HG03439 (cell line): ENCODE measurements around the gene SPATA6.

Experiments used
- ATAC-seq: cut with Tn5 transposase; IDR thresholded peaks from one replicate; pipeline ENCODE4 v1.9.1; 2021; ENCODE audit warnings: mild to moderate bottlenecking, moderate library complexity; ENCODE audit not compliant: unreplicated experiment

SPATA6 gene

GRCh38 chr1:48261881-48262400, 210.1 kb downstream of the SPATA6 start:
- no peak for ATAC-seq

- no peak for ATAC-seq
Measured at GRCh38 chr1:48258106-48258505, 213.9 kb downstream of the SPATA6 start.

- ATAC-seq = no peak
Measured at GRCh38 chr1:48254254-48254653, 217.8 kb downstream of the SPATA6 start.

GRCh38 chr1:48251821-48252220, 220.2 kb downstream of the SPATA6 start:
- no peak for ATAC-seq

- no peak for ATAC-seq
Measured at GRCh38 chr1:48251323-48251722, 220.7 kb downstream of the SPATA6 start.

- ATAC-seq = no peak
Measured at GRCh38 chr1:48250572-48250971, 221.4 kb downstream of the SPATA6 start.

GRCh38 chr1:48249868-48250267, 222.1 kb downstream of the SPATA6 start:
- no peak for ATAC-seq

- no peak for ATAC-seq
Measured at GRCh38 chr1:48248356-48248755, 223.6 kb downstream of the SPATA6 start.

GRCh38 chr1:48246727-48247126, 225.3 kb downstream of the SPATA6 start:
- ATAC-seq = no peak
